MM.1S (cell line): ENCODE data around the gene TMC3.

Source experiments
- EZH2 ChIP-seq: fragments of 300-600 bp; sonication (generic); optimal IDR thresholded peaks from 2 replicates; pipeline ENCODE3; 2017; ENCODE audit warnings: low read depth, mild to moderate bottlenecking, antibody characterized with exemption, low read length, mixed read lengths
- TF ChIP-seq, protein P1 (sequence below): fragments of 300-600 bp; sonication (generic); IDR thresholded peaks from 2 replicates; pipeline ENCODE4 v1.5.1; 2016; ENCODE audit warnings: antibody characterized with exemption, low read length, mixed read lengths

DNA sequence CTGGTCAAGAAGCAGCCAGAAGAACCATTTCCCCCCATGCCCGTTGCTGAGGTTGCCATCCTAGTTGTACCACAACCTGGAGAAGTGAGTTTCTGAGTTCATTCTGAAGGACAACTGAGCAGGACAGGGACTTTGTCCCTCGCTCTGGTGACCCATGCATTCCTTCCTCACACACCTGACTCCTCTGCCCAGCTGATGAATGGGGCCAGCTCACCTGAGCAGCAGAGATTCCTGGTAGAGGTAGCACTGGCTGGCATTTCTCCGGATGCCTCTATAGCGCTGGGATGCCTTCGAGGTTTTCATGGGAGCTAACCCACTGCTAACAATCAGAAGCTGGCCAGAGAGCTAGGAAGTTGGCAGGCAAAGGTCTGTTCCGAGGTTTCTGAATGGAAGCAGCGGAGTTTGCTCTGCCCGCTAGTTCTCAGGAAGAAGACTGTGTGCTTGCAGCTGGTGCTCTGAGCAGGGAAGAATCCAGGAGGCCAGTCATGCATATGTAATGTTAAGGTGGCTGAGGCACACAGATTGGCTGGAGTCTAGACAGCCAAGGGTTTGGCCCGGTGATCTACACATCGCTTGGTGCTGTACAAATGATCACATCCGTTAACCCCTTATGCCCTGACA lies at the start of gene TMC3:
- TF ChIP-seq, protein P1, sequence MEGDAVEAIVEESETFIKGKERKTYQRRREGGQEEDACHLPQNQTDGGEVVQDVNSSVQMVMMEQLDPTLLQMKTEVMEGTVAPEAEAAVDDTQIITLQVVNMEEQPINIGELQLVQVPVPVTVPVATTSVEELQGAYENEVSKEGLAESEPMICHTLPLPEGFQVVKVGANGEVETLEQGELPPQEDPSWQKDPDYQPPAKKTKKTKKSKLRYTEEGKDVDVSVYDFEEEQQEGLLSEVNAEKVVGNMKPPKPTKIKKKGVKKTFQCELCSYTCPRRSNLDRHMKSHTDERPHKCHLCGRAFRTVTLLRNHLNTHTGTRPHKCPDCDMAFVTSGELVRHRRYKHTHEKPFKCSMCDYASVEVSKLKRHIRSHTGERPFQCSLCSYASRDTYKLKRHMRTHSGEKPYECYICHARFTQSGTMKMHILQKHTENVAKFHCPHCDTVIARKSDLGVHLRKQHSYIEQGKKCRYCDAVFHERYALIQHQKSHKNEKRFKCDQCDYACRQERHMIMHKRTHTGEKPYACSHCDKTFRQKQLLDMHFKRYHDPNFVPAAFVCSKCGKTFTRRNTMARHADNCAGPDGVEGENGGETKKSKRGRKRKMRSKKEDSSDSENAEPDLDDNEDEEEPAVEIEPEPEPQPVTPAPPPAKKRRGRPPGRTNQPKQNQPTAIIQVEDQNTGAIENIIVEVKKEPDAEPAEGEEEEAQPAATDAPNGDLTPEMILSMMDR = no peak
- no peak for TF ChIP-seq EZH2
